A549 (cell line): ENCODE results near the gene UIMC1. TPM values are rescaled to one million over a fixed set of nuclear protein-coding genes. Genes with fewer than 3 reads are reported as not detected.

Experiments
- ATAC-seq, 2 experiments: fragments of 200-7000 bp in 1 of 2; fragments of >200 bp in 1 of 2; cut with Nextera tagmentation in 1 of 2; cut with Tn5 transposase in 1 of 2; 3 replicates each; pipeline versions ENCODE4 v1.8.0 to v1.9.1; 2018 to 2020; ENCODE audit warnings: mild to moderate bottlenecking in 1 of 2, moderate library complexity in 1 of 2
- CTCF ChIA-PET: fragments of 300-600 bp; sonication (Branson Sonifier 250); formaldehyde crosslinking; extraction: SDS; loops from one replicate; lab custom pipeline; 2021; ENCODE audit warnings: antibody characterized with exemption, inconsistent platforms; lab: Yijun Ruan, JAX
- POLR2A ChIA-PET: fragments of 350-600 bp; formaldehyde crosslinking; extraction: SDS; loops from one replicate; lab custom pipeline; 2021; ENCODE audit warnings: antibody characterized with exemption, inconsistent platforms; lab: Yijun Ruan, JAX
- DNase-seq, 2 experiments: peaks; one replicate each; pipeline versions ENCODE4 v3.0.0 to v3.0.0-alpha.2; 2011 to 2016; ENCODE audit warnings: low read depth in 1 of 2, low spot score in 1 of 2
- FAIRE-seq: peaks from 2 replicates; lab custom pipeline; 2011; peaks lifted over from hg19 to GRCh38; lab: Jason Lieb, UNC
- H3K27ac ChIP-seq, 2 experiments: fragments of >200 bp; sonication (Bioruptor Twin); formaldehyde crosslinking; 3 replicates each; pipeline ENCODE4 v1.5.1; 2016 to 2017
- H3K4me1 ChIP-seq: fragments of >200 bp; sonication (Bioruptor Twin); formaldehyde crosslinking; 3 replicates; pipeline ENCODE4 v1.6.1; 2016
- H3K4me2 ChIP-seq: fragments of >200 bp; sonication (Bioruptor Twin); formaldehyde crosslinking; 3 replicates; pipeline ENCODE4 v1.6.1; 2016
- H3K4me3 ChIP-seq: fragments of >200 bp; sonication (Bioruptor Twin); formaldehyde crosslinking; 3 replicates; pipeline ENCODE4 v1.5.1; 2016
- H3K9me3 ChIP-seq: fragments of >200 bp; sonication (Bioruptor Twin); formaldehyde crosslinking; 3 replicates; pipeline ENCODE4 v1.6.1; 2016
- BCL3 ChIP-seq: fragments of >200 bp; sonication (Bioruptor Twin); formaldehyde crosslinking; IDR thresholded peaks from 3 replicates; pipeline ENCODE4 v1.6.1; 2016
- CBX2 ChIP-seq: fragments of 200-600 bp; sonication (generic); IDR thresholded peaks from 2 replicates; pipeline ENCODE4 v1.6.1; 2016; ENCODE audit warnings: low read depth, mild to moderate bottlenecking, borderline replicate concordance
- CBX8 ChIP-seq: fragments of 200-600 bp; sonication (generic); IDR thresholded peaks from 2 replicates; pipeline ENCODE4 v1.6.1; 2016
- CEBPB ChIP-seq, 2 experiments: fragments of >200 bp in 1 of 2; sonication (Bioruptor Twin) in 1 of 2; formaldehyde crosslinking in 1 of 2; IDR thresholded peaks; 2 replicates each; pipeline ENCODE4 v1.6.1; 2012 to 2016
- CHD2 ChIP-seq: fragments of 150-350 bp; IDR thresholded peaks from 2 replicates; pipeline ENCODE4 v1.6.1; 2014; ENCODE audit warnings: low read length; ENCODE audit not compliant: partially characterized antibody
- CTCF ChIP-seq: fragments of >200 bp; sonication (Bioruptor Twin); formaldehyde crosslinking; IDR thresholded peaks from 3 replicates; pipeline ENCODE4 v1.5.1; 2016
- E2F6 ChIP-seq: IDR thresholded peaks from 2 replicates; pipeline ENCODE4 v1.6.1; 2012; ENCODE audit warnings: low read depth, borderline replicate concordance
- EHMT2 ChIP-seq: fragments of 200-600 bp; sonication (generic); IDR thresholded peaks from 2 replicates; pipeline ENCODE4 v1.6.1; 2016; ENCODE audit warnings: antibody characterized with exemption, low read depth, mild to moderate bottlenecking, moderate library complexity
- EP300 ChIP-seq, 2 experiments: fragments of >200 bp; sonication (Bioruptor Twin); formaldehyde crosslinking; IDR thresholded peaks; 2 replicates in 1 of 2; 3 replicates in 1 of 2; pipeline ENCODE4 v1.6.1; 2016 to 2017
- ESRRA ChIP-seq: fragments of 150-350 bp; IDR thresholded peaks from 2 replicates; pipeline ENCODE4 v1.6.1; 2014; ENCODE audit warnings: mild to moderate bottlenecking, low read length, borderline replicate concordance
- FOSB ChIP-seq: fragments of 250-450 bp; sonication (Bioruptor Pico); IDR thresholded peaks from 2 replicates; pipeline ENCODE4 v1.5.0; 2020; ENCODE audit warnings: mild to moderate bottlenecking, moderate library complexity
- FOSL2 ChIP-seq, 2 experiments: fragments of 450-650 bp in 1 of 2; fragments of >200 bp in 1 of 2; sonication (Bioruptor Twin) in 1 of 2; formaldehyde crosslinking; IDR thresholded peaks; 2 replicates each; pipeline versions ENCODE4 v1.5.0 to v1.6.1; 2016 to 2020; ENCODE audit warnings: mild to moderate bottlenecking in 1 of 2, moderate library complexity in 1 of 2
- GATA3 ChIP-seq: IDR thresholded peaks from 2 replicates; pipeline ENCODE4 v1.6.1; 2012; ENCODE audit warnings: borderline replicate concordance
- HDAC2 ChIP-seq: fragments of 200-600 bp; sonication (generic); IDR thresholded peaks from 2 replicates; pipeline ENCODE4 v1.6.1; 2016
- HMGXB4 ChIP-seq: fragments of 250-450 bp; sonication (Bioruptor Pico); IDR thresholded peaks from 2 replicates; pipeline ENCODE4 v1.5.0; 2021; ENCODE audit warnings: mild to moderate bottlenecking, moderate library complexity, borderline replicate concordance
- HOXB13 ChIP-seq: fragments of 250-450 bp; sonication (Bioruptor Pico); IDR thresholded peaks from 2 replicates; pipeline ENCODE4 v1.5.0; 2020; ENCODE audit warnings: low read depth, mild to moderate bottlenecking, moderate library complexity
- JUNB ChIP-seq: fragments of >200 bp; sonication (Bioruptor Twin); formaldehyde crosslinking; IDR thresholded peaks from 2 replicates; pipeline ENCODE4 v1.6.1; 2016
- KDM1A ChIP-seq: fragments of 200-600 bp; sonication (generic); IDR thresholded peaks from 2 replicates; pipeline ENCODE4 v1.6.1; 2016; ENCODE audit warnings: low read depth, mild to moderate bottlenecking
- KDM5A ChIP-seq: fragments of 200-600 bp; sonication (generic); IDR thresholded peaks from 2 replicates; pipeline ENCODE4 v1.6.1; 2016; ENCODE audit warnings: antibody characterized with exemption, mild to moderate bottlenecking
- MAFK ChIP-seq: fragments of 450-650 bp; IDR thresholded peaks from 2 replicates; pipeline ENCODE4 v1.6.1; 2014; ENCODE audit not compliant: partially characterized antibody
- MYC ChIP-seq: IDR thresholded peaks from 2 replicates; pipeline ENCODE4 v1.6.1; 2012; ENCODE audit warnings: mild to moderate bottlenecking, inconsistent platforms, low read length, improper control_type of control experiment, borderline replicate concordance
- NPAS2 ChIP-seq: fragments of 250-450 bp; sonication (Bioruptor Pico); IDR thresholded peaks from 2 replicates; pipeline ENCODE4 v1.8.0; 2022; ENCODE audit warnings: mild to moderate bottlenecking, moderate library complexity, borderline replicate concordance
- PBX3 ChIP-seq: IDR thresholded peaks from 2 replicates; pipeline ENCODE4 v1.6.1; 2012
- RAD21 ChIP-seq, 2 experiments: fragments of >200 bp in 1 of 2; sonication (Bioruptor Twin) in 1 of 2; formaldehyde crosslinking in 1 of 2; IDR thresholded peaks in 1 of 2; conservative IDR thresholded peaks in 1 of 2; 2 replicates in 1 of 2; 3 replicates in 1 of 2; pipeline ENCODE4 v1.6.1; 2012 to 2018; ENCODE audit warnings: inconsistent platforms in 1 of 2
- RNF2 ChIP-seq: fragments of 200-600 bp; sonication (generic); IDR thresholded peaks from 2 replicates; pipeline ENCODE4 v1.6.1; 2016; ENCODE audit warnings: low read depth, mild to moderate bottlenecking, antibody characterized with exemption, moderate library complexity, borderline replicate concordance
- SREBF2 ChIP-seq: fragments of 450-650 bp; IDR thresholded peaks from 2 replicates; pipeline ENCODE4 v1.6.1; 2014; ENCODE audit warnings: mild to moderate bottlenecking, moderate library complexity
- TFCP2L1 ChIP-seq: fragments of 250-450 bp; sonication (Bioruptor Pico); IDR thresholded peaks from 2 replicates; pipeline ENCODE4 v1.5.0; 2021; ENCODE audit warnings: mild to moderate bottlenecking
- TP53 ChIP-seq: fragments of 250-450 bp; sonication (Bioruptor Pico); IDR thresholded peaks from 2 replicates; pipeline ENCODE4 v1.5.0; 2021; ENCODE audit warnings: mild to moderate bottlenecking, moderate library complexity
- ZC3H11A ChIP-seq: fragments of 450-650 bp; IDR thresholded peaks from 2 replicates; pipeline ENCODE4 v1.6.1; 2014; ENCODE audit warnings: antibody characterized with exemption, mild to moderate bottlenecking
- ZFP36 ChIP-seq: fragments of 450-650 bp; IDR thresholded peaks from 2 replicates; pipeline ENCODE4 v1.6.1; 2014; ENCODE audit warnings: borderline replicate concordance; ENCODE audit not compliant: partially characterized antibody
- ZSCAN20 ChIP-seq: fragments of 250-450 bp; sonication (Bioruptor Pico); IDR thresholded peaks from 2 replicates; pipeline ENCODE4 v1.8.0; 2022; ENCODE audit warnings: mild to moderate bottlenecking, moderate library complexity
- WGBS: methylation state at CpG from one replicate; pipeline ENCODE4 v1.1.6; 2017; ENCODE audit errors: missing lambda C conversion rate; 5-methylcytosine and 5-hydroxymethylcytosine counted together
- polyA plus RNA-seq, 4 experiments: library from polyadenylated mRNA; depleted of rRNA in 3 of 4; stranded (reverse); fragments of >200 nt; fragmentation: RNase III in 1 of 4; extraction: RNeasy Plus Mini Kit Qiagen cat#74134 plus additional on column Dnase treatment in 1 of 4; gene quantifications; 2 replicates in 3 of 4; 3 replicates in 1 of 4; pipeline ENCODE4 v1.2.3, GENCODE V29; 2011 to 2017

The UIMC1 gene
- polyA plus RNA-seq, 2 of the 4 experiments (the other 2 are of a cell fraction) = 47.8 to 52.5 TPM

GRCh38 chr5:176979669-176980068 is 26.9 kb downstream of the UIMC1 start:
- POLR2A ChIA-PET = no interaction called here
- ATAC-seq (no peak), DNase-seq (no peak), FAIRE-seq (no peak)
- Histone ChIP-seq H3K9me3 (no peaks in the 10 kb centered on the region), H3K4me1 (no peaks in the 10 kb centered on the region), H3K4me2 (no peak overlapping the region), H3K4me3 (no peak overlapping the region), H3K27ac (no peak overlapping the region)
- WGBS = 88% methylated on average over 3 of the region's 3 CpGs
- CTCF ChIA-PET = interaction anchor here (0.6 kb wide), 1 partner anchor 25 kb away, joined by 3 read pairs; no protein-coding TSS in a partner anchor
- TF ChIP-seq RAD21 (conservative IDR thresholded peaks at IDR 0.05 in 1 of 2, IDR thresholded peaks at IDR 0.05 in 1 of 2) = no peak
- no peak for TF ChIP-seq RNF2
- TF ChIP-seq CHD2 = no peak
- TF ChIP-seq ZC3H11A = no peak
- no peak for TF ChIP-seq MYC
- TF ChIP-seq EP300 (IDR thresholded peaks at IDR 0.05) = no peak
- no peak for TF ChIP-seq GATA3
- TF ChIP-seq CTCF = no peak
- TF ChIP-seq MAFK = no peak
- TF ChIP-seq CBX8 = no peak
- no peak for TF ChIP-seq ZFP36
- no peak for TF ChIP-seq HDAC2
- no peak for TF ChIP-seq HMGXB4
- no peak for TF ChIP-seq JUNB
- no peak for TF ChIP-seq TP53

- FAIRE-seq (no peak), ATAC-seq (no peak), DNase-seq (no peak)
- no peak for TF ChIP-seq BCL3
- TF ChIP-seq KDM5A = no peak
- TF ChIP-seq FOSL2 (IDR thresholded peaks at IDR 0.05) = no peak
- TF ChIP-seq FOSL2 (CRISPR knock-in tag; IDR thresholded peaks at IDR 0.05) = no peak
- TF ChIP-seq EHMT2 = no peak
- TF ChIP-seq FOSB (CRISPR knock-in tag) = no peak
- TF ChIP-seq EP300 (IDR thresholded peaks at IDR 0.05) = no peak
- no peak for TF ChIP-seq GATA3
- no peak for TF ChIP-seq E2F6
- no peak for TF ChIP-seq CEBPB (IDR thresholded peaks at IDR 0.05)
- no peak for TF ChIP-seq NPAS2 (CRISPR knock-in tag)
- TF ChIP-seq CBX2 = no peak
- TF ChIP-seq RNF2 = no peak
- no peak for TF ChIP-seq ZSCAN20 (CRISPR knock-in tag)
- TF ChIP-seq CHD2 = no peak
- TF ChIP-seq TFCP2L1 (CRISPR knock-in tag) = no peak
- TF ChIP-seq ESRRA = no peak
- no peak for TF ChIP-seq PBX3
- TF ChIP-seq SREBF2 = no peak
- no peak for TF ChIP-seq HOXB13
- no peak for TF ChIP-seq KDM1A
- no peak overlapping the region for H3K4me3 ChIP-seq
- no peaks in the 10 kb centered on the region for H3K9me3 ChIP-seq
- H3K4me2 ChIP-seq = no peak overlapping the region
- H3K4me1 ChIP-seq = peaks cover 4% of the 10 kb centered on the region; the same call in 1 of the 3 replicates
- 85% methylated on average over 1 of the region's 1 CpG for WGBS
- no peak overlapping the region for H3K27ac ChIP-seq
- ChIA-PET POLR2A (no interaction called here), CTCF (interaction anchor here (0.6 to 3.7 kb wide), 3 partner anchors 8 to 146 kb away, joined by 3 to 16 read pairs (median 3); no protein-coding TSS in a partner anchor)
Observed at GRCh38 chr5:176965633-176966032, 40.9 kb downstream of the UIMC1 start.
